HL-60 (cell line): ENCODE results near the gene EEF2K.
A peak's percentile ranks its signal among the peaks of the same experiment; 100 is the strongest.
"Not testable (repeated sequence)": the region's sequence is repeated elsewhere in the genome, so short reads cannot be mapped to it uniquely, and the experiment has no call there.

Source experiments
- DNase-seq, 2 experiments: peaks; one replicate each; pipeline ENCODE4 v3.0.0-alpha.2; 2010 to 2020; ENCODE audit warnings: low read depth in 1 of 2, low spot score in 1 of 2
- H3K27ac ChIP-seq: fragments of 250-450 bp; sonication (Bioruptor Pico); replicated peaks from 2 replicates; pipeline ENCODE4 v1.5.1; 2020; ENCODE audit warnings: mild to moderate bottlenecking, moderate library complexity
- H3K27me3 ChIP-seq: fragments of 250-450 bp; sonication (Bioruptor Pico); 2 replicates; pipeline ENCODE4 v1.5.1; 2021; ENCODE audit warnings: mild to moderate bottlenecking, moderate library complexity; ENCODE audit not compliant: insufficient read depth, poor library complexity, severe bottlenecking
- H3K4me3 ChIP-seq: replicated peaks from 2 replicates; pipeline ENCODE4 v1.5.1; 2011; ENCODE audit warnings: mild to moderate bottlenecking, control low read depth, low read length; ENCODE audit not compliant: insufficient read depth
- GABPA ChIP-seq: IDR thresholded peaks from 2 replicates; pipeline ENCODE4 v1.6.1; 2012; ENCODE audit warnings: low read depth
- POLR2AphosphoS5 ChIP-seq: IDR thresholded peaks from 2 replicates; pipeline ENCODE4 v1.6.1; 2012; ENCODE audit warnings: low read depth
- SPI1 ChIP-seq: IDR thresholded peaks from 2 replicates; pipeline ENCODE4 v1.6.1; 2012; ENCODE audit warnings: low read depth, mild to moderate bottlenecking, borderline replicate concordance
- TF ChIP-seq, protein P1 (sequence below): IDR thresholded peaks from 2 replicates; pipeline ENCODE4 v1.6.1; 2012; ENCODE audit warnings: low read depth; ENCODE audit not compliant: insufficient replicate concordance
- TF ChIP-seq, protein P2 (sequence below): IDR thresholded peaks from one replicate; pipeline ENCODE4 v1.5.1; 2011; ENCODE audit warnings: low read length, control low read depth, inconsistent platforms; ENCODE audit not compliant: insufficient read depth

EEF2K gene

DNA sequence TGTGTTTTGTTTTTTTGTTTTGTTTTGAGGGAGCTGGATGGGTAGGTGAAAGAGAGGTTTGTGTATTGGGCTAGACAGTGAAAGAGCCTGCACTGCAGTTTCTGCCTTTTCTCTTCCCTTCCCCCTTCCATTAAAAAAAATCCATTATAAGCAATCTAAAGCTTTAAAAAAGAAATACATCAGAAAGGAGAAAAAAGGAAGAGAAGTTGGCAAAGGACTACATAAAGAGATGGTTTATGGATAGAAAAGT lies 10.7 kb upstream of the EEF2K start:
- TF ChIP-seq POLR2AphosphoS5 (no peak), GABPA (no peak)
- TF ChIP-seq, protein P1, sequence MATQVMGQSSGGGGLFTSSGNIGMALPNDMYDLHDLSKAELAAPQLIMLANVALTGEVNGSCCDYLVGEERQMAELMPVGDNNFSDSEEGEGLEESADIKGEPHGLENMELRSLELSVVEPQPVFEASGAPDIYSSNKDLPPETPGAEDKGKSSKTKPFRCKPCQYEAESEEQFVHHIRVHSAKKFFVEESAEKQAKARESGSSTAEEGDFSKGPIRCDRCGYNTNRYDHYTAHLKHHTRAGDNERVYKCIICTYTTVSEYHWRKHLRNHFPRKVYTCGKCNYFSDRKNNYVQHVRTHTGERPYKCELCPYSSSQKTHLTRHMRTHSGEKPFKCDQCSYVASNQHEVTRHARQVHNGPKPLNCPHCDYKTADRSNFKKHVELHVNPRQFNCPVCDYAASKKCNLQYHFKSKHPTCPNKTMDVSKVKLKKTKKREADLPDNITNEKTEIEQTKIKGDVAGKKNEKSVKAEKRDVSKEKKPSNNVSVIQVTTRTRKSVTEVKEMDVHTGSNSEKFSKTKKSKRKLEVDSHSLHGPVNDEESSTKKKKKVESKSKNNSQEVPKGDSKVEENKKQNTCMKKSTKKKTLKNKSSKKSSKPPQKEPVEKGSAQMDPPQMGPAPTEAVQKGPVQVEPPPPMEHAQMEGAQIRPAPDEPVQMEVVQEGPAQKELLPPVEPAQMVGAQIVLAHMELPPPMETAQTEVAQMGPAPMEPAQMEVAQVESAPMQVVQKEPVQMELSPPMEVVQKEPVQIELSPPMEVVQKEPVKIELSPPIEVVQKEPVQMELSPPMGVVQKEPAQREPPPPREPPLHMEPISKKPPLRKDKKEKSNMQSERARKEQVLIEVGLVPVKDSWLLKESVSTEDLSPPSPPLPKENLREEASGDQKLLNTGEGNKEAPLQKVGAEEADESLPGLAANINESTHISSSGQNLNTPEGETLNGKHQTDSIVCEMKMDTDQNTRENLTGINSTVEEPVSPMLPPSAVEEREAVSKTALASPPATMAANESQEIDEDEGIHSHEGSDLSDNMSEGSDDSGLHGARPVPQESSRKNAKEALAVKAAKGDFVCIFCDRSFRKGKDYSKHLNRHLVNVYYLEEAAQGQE: no peak
- TF ChIP-seq, protein P2, sequence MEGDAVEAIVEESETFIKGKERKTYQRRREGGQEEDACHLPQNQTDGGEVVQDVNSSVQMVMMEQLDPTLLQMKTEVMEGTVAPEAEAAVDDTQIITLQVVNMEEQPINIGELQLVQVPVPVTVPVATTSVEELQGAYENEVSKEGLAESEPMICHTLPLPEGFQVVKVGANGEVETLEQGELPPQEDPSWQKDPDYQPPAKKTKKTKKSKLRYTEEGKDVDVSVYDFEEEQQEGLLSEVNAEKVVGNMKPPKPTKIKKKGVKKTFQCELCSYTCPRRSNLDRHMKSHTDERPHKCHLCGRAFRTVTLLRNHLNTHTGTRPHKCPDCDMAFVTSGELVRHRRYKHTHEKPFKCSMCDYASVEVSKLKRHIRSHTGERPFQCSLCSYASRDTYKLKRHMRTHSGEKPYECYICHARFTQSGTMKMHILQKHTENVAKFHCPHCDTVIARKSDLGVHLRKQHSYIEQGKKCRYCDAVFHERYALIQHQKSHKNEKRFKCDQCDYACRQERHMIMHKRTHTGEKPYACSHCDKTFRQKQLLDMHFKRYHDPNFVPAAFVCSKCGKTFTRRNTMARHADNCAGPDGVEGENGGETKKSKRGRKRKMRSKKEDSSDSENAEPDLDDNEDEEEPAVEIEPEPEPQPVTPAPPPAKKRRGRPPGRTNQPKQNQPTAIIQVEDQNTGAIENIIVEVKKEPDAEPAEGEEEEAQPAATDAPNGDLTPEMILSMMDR: no peak
- Histone ChIP-seq H3K4me3 (no peak overlapping the region; the same call in 1 of the 2 replicates), H3K27me3 (no peaks in the 10 kb centered on the region), H3K27ac (no peak overlapping the region)
- DNase-seq: no peak

DNA sequence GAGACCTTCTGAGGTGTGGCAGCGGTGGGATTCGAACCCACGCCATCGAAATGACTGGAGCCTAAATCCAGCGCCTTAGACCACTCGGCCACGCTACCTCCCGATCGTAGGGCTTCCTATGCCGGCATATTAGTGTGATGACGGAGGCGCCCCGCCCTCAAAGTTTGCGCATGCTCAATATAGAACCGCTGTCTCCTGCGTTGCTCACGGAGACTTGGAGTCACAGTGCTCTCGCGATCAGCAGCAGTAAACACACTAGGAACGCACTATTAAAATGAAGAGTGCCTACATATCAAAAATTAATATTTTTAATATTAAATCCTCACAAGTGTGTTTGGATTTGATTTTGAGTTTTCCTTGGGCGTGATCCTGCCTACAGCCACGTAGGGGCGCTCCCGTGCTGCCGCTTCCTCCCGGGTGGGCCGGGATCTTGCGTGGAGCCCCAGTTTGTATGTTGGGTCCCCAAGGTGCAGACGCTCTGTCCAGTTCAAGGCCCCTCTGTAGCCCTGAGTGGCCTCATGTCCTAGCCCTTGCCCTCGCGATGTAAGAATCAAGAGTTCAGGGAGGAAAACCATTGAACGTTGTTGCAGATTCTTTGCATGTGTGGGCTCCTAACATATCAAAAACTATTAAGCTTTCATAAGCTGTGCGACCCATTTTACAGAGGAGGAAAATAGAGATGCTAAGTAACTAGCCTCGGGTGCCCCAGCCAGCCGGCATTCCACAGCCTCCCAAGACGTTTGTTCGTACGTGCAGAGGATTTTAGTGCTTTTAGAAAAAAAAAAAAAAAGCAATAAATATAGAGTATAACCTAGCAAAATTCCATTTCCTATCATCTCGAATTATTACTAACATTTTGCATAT lies 10.2 kb upstream of the EEF2K start:
- H3K4me3 ChIP-seq: peak overlapping the region; percentile 82
- TF ChIP-seq, protein P1: no peak
- TF ChIP-seq POLR2AphosphoS5 (no peak), SPI1 (0 out of 2 replicates have a peak, but pooled peaks have one; percentile 30), GABPA (0 out of 2 replicates have a peak, but pooled peaks have one; percentile 15)
- TF ChIP-seq, protein P2: peak; percentile 53
- peak in 1 of 2 experiments; percentile 82 for DNase-seq
- H3K27me3 ChIP-seq: no peaks in the 10 kb centered on the region
- H3K27ac ChIP-seq: peak overlapping the region; percentile 27

DNA sequence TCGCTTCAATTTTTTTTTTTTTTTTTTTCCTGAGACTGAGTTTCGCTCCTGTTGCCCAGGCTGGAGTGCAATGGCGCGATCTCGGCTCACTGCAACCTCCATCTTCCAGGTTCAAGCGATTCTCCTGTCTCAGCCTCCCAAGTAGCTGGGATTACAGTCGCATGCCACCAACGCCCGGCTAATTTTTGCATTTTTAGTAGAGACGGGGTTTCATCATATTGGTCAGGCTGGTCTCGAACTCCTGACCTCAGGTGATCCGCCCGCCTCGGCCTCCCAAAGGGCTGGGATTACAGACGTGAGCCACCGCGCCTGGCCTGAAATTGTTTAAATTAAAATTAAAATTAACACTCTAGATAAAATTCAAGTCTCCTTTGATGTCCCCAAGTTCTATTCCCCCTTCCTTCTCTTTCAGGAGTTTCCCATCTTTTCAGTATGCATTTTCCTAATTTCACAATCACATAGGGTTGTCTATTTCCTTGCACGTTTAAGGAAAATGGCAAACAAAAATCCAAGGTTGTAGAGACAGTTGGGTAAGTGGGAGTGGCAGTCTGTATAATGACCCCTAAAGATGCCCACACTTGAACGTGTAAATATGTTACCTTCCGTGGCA lies 9.4 kb upstream of the EEF2K start:
- not testable (repeated sequence) for H3K27ac ChIP-seq, H3K27me3 ChIP-seq
- H3K4me3 ChIP-seq: peak overlapping the region; percentile 82
- DNase-seq: peak in 1 of 2 experiments; percentile 51

DNA sequence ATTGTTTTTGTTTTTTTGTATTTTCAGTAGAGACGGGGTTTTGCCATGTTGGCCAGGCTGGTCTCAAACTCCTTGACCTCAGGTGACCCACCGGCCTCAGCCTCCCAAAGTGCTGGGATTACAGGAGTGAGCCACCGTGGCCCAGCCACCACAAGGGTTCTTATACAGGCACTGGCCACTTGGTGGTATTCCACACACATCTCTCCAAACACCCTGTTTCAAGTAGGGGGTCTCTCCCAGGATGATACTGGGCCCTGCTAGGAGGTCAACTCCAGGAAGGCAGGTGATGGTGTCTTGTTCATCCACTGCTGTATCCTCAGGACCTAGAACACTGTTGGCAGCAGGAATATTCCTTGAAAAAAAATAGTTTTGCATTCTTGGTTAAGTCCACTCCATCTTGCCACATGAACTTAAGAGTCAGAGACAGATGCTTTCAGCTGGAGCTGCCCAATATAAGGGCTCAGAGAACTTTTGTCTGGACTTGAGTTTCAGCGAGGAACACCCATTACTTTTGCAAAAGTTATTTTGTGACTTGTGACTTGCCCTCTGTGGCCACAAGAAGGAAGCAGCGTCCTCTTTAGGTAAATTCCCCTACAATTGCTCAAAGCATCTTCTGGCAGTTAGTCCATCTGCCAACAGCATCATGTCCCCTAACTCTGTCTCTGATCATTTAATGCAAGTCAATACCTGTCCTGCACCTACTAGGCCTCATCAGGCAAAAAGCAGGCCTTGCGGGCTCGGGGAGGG lies 7.4 kb upstream of the EEF2K start:
- DNase-seq: no peak
- no peak overlapping the region for H3K27ac ChIP-seq

More for the DNA sequence above, 7.4 kb upstream of the EEF2K start:
- Histone ChIP-seq H3K4me3 (no peak overlapping the region), H3K27me3 (no peaks in the 10 kb centered on the region)
- no peak for TF ChIP-seq POLR2AphosphoS5
- TF ChIP-seq, protein P2: peak; percentile 6
